K562 (cell line): ENCODE results near the gene AADAC.

Experiments
- ATF7 ChIP-seq: fragments of 450-650 bp; IDR thresholded peaks from 2 replicates; pipeline ENCODE4 v1.7.1; 2014; ENCODE audit warnings: mild to moderate bottlenecking, moderate library complexity
- CEBPB ChIP-seq: fragments of 450-650 bp; IDR thresholded peaks from 2 replicates; pipeline ENCODE4 v1.6.1; 2016; ENCODE audit warnings: missing genetic modification characterization, missing compliant biosample characterization
- EGR1 ChIP-seq: fragments of 450-650 bp; conservative IDR thresholded peaks from 2 replicates; pipeline ENCODE4 v1.6.1; 2017; ENCODE audit warnings: mild to moderate bottlenecking
- GABPB1 ChIP-seq: sonication (generic); formaldehyde crosslinking; IDR thresholded peaks from 2 replicates; pipeline ENCODE4 v1.8.0; 2022; ENCODE audit warnings: mild to moderate bottlenecking, missing genetic modification reagents
- POLR2A ChIP-seq: fragments of 450-650 bp; conservative IDR thresholded peaks from 2 replicates; pipeline ENCODE4 v1.6.1; 2016
- POLR2AphosphoS2 ChIP-seq: IDR thresholded peaks from 2 replicates; pipeline ENCODE4 v1.6.1; 2012; ENCODE audit warnings: low read length, improper control_type of control experiment
- SP1 ChIP-seq: sonication (generic); formaldehyde crosslinking; IDR thresholded peaks from 2 replicates; pipeline ENCODE4 v1.8.1; 2022; ENCODE audit warnings: mild to moderate bottlenecking, missing genetic modification reagents
- ZNF121 ChIP-seq: sonication (generic); formaldehyde crosslinking; conservative IDR thresholded peaks from 2 replicates; pipeline ENCODE4 v1.8.0; 2022; ENCODE audit warnings: missing genetic modification reagents
- ZSCAN29 ChIP-seq: fragments of 450-650 bp; IDR thresholded peaks from 2 replicates; pipeline ENCODE4 v1.6.1; 2017
- TF ChIP-seq, protein P1 (sequence below): fragments of 450-650 bp; conservative IDR thresholded peaks from 2 replicates; pipeline ENCODE4 v1.6.1; 2016; ENCODE audit warnings: missing genetic modification characterization, low read depth, mild to moderate bottlenecking, missing compliant biosample characterization, moderate library complexity
- TF ChIP-seq, protein P2 (sequence below): fragments of 250-450 bp; sonication (Bioruptor Pico); IDR thresholded peaks from 2 replicates; pipeline ENCODE4 v1.8.0; 2021; ENCODE audit warnings: mild to moderate bottlenecking, moderate library complexity

DNA sequence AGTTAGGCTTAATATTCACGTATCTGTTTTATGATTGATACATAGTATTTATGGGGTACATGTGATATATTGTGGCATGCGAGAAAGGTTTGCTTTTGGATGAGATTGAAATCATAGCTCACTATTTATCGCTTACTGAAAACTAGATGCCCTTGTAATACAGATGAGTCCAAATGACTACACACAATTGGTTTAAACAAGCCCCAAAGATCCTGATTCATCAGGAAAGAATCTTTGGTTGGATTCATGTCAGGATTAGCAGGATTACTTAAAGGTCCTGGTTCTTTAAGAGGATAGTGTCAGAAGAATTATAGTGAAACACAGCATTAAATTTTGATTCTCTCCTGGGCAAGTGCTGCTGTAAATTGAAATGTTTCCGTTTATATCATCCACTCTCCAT lies 18.6 kb upstream of the AADAC start:
- TF ChIP-seq, protein P1, sequence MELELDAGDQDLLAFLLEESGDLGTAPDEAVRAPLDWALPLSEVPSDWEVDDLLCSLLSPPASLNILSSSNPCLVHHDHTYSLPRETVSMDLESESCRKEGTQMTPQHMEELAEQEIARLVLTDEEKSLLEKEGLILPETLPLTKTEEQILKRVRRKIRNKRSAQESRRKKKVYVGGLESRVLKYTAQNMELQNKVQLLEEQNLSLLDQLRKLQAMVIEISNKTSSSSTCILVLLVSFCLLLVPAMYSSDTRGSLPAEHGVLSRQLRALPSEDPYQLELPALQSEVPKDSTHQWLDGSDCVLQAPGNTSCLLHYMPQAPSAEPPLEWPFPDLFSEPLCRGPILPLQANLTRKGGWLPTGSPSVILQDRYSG: no peak
- TF ChIP-seq SP1 (no peak), CEBPB (no peak), POLR2A (no peak), ZSCAN29 (no peak), ATF7 (no peak), ZNF121 (no peak), EGR1 (no peak), GABPB1 (no peak), POLR2AphosphoS2 (no peak)
- TF ChIP-seq, protein P2, sequence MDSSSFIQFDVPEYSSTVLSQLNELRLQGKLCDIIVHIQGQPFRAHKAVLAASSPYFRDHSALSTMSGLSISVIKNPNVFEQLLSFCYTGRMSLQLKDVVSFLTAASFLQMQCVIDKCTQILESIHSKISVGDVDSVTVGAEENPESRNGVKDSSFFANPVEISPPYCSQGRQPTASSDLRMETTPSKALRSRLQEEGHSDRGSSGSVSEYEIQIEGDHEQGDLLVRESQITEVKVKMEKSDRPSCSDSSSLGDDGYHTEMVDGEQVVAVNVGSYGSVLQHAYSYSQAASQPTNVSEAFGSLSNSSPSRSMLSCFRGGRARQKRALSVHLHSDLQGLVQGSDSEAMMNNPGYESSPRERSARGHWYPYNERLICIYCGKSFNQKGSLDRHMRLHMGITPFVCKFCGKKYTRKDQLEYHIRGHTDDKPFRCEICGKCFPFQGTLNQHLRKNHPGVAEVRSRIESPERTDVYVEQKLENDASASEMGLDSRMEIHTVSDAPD (CRISPR knock-in tag): no peak
